Measurements from ENCODE around the gene ZNF530. TPM values are rescaled to one million over a fixed set of nuclear protein-coding genes. Genes with fewer than 3 reads are reported as not detected.

ZNF530 gene
- total and polyA plus RNA-seq, 2 donors (not counting 1 experiment from before 2014, with no cell fraction given), result 4.3 to 11.2 TPM

DNA sequence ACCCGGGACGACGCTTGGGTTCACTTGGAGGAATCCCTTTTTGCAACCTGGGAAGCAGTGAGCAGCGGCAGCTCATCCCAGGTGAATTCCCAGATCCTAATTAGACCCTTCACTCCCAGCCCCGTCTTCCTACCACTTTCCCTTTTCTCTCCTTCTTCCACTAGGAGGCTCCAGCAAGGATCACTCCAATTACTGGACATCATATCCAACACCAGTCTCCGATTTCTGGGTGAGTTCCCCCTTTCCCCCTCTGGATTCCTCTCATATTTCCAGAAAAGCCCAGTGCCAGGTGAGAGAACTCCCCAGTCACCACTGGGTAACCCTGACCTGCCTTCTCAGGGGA, 51.9 kb downstream of the ZNF530 start:
- H2AFZ ChIP-seq (ENCODE audit: insufficient read depth, low read depth, low read length, poor library complexity, severe bottlenecking), result no peak overlapping the region
- ChIA-PET CTCF (no interaction called here), POLR2A (no interaction called here)
- no peak overlapping the region for H3K4me3 ChIP-seq (ENCODE audit: control extremely low read depth in 1 of 5, extremely low read depth in 1 of 5, insufficient read depth in 1 of 5, low read depth in 2 of 5, low read length in 4 of 5)
- H3K9ac ChIP-seq (ENCODE audit: low read length), result no peak overlapping the region
- TF ChIP-seq EZH2 (IDR thresholded peaks at IDR 0.05; ENCODE audit: borderline replicate concordance, insufficient read depth, low read depth, low read length, poor library complexity, severe bottlenecking), result no peak
- TF ChIP-seq, protein P1, sequence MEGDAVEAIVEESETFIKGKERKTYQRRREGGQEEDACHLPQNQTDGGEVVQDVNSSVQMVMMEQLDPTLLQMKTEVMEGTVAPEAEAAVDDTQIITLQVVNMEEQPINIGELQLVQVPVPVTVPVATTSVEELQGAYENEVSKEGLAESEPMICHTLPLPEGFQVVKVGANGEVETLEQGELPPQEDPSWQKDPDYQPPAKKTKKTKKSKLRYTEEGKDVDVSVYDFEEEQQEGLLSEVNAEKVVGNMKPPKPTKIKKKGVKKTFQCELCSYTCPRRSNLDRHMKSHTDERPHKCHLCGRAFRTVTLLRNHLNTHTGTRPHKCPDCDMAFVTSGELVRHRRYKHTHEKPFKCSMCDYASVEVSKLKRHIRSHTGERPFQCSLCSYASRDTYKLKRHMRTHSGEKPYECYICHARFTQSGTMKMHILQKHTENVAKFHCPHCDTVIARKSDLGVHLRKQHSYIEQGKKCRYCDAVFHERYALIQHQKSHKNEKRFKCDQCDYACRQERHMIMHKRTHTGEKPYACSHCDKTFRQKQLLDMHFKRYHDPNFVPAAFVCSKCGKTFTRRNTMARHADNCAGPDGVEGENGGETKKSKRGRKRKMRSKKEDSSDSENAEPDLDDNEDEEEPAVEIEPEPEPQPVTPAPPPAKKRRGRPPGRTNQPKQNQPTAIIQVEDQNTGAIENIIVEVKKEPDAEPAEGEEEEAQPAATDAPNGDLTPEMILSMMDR (IDR thresholded peaks at IDR 0.05), result no peak
- no peaks in the 10 kb centered on the region for H3K36me3 ChIP-seq (replicated peaks in 1 of 2; ENCODE audit: control extremely low read depth in 1 of 2, control insufficient read depth in 1 of 2, extremely low read depth in 1 of 2, insufficient read depth in 2 of 2, low read length in 1 of 2)
- H4K20me1 ChIP-seq (ENCODE audit: control insufficient read depth, insufficient read depth, low read length, poor library complexity, severe bottlenecking), result no peaks in the 10 kb centered on the region
- no peaks in the 10 kb centered on the region for H3K4me1 ChIP-seq (ENCODE audit: control insufficient read depth in 2 of 2, insufficient read depth in 2 of 2, low read length in 2 of 2)
- no peak overlapping the region for H3K27ac Mint-ChIP-seq
- no peaks in the 10 kb centered on the region for H3K4me1 Mint-ChIP-seq
- no peak overlapping the region for H3K4me2 ChIP-seq (replicated peaks; ENCODE audit: low read depth, low read length, poor library complexity, severe bottlenecking)
- no peaks in the 10 kb centered on the region for H3K79me2 ChIP-seq (ENCODE audit: control insufficient read depth, insufficient read depth, low read length)
- peaks cover 0 to 9% (median 4%) of the 10 kb centered on the region in 4 experiments for H3K27me3 ChIP-seq (replicated peaks in 1 of 4; ENCODE audit: control extremely low read depth in 1 of 4, control insufficient read depth in 3 of 4, insufficient read depth in 4 of 4, low read length in 3 of 4)
- H3K4me3 Mint-ChIP-seq, result no peak overlapping the region
- no peak for ATAC-seq (ENCODE audit: low read depth)
- no peak for DNase-seq
- no peak overlapping the region for H3K27ac ChIP-seq (ENCODE audit: low read length in 2 of 2)
- peaks cover 4% of the 10 kb centered on the region for H3K9me3 Mint-ChIP-seq (ENCODE audit: insufficient read depth)
- peaks cover 47% of the 10 kb centered on the region for H3K27me3 Mint-ChIP-seq
- intact Hi-C loops (cut with micrococcal nuclease), result no loop called here
- WGBS (ENCODE audit: insufficient coverage), result 75% methylated on average over 6 of the region's 6 CpGs
- peaks cover 0 to 5% (median 4%) of the 10 kb centered on the region in 3 donors for H3K9me3 ChIP-seq (ENCODE audit: control extremely low read depth in 1 of 3, control insufficient read depth in 2 of 3, insufficient read depth in 1 of 3, low read length in 2 of 3)

DNA sequence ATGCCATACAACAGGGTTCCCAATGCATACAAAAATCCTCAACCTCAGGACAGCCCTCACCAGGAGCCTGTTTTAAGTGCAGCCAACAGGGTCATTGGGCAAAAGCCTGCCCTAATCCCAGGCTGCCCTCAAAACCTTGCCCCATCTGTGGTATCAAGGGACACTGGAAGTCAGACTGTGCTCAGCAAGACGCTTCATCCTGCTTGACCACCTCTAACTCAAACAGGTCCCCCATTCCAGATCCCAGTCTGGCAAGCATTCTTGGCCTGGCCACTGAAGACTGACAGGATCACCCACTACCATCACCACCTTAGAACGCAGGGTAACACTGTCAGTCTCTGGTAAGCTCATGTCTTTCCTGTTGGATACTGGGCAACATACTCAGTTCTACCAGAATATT, 54.0 kb downstream of the ZNF530 start:
- H3K27me3 Mint-ChIP-seq, result peaks cover 56% of the 10 kb centered on the region
- Histone ChIP-seq H4K20me1 (ENCODE audit: control insufficient read depth, insufficient read depth, low read length, poor library complexity, severe bottlenecking) (no peaks in the 10 kb centered on the region), H3K9ac (ENCODE audit: low read length) (no peak overlapping the region), H3K9me3 (ENCODE audit: control extremely low read depth in 1 of 3, control insufficient read depth in 2 of 3, insufficient read depth in 1 of 3, low read length in 2 of 3) (peaks cover 0 to 5% (median 4%) of the 10 kb centered on the region in 3 donors), H3K4me3 (ENCODE audit: control extremely low read depth in 1 of 5, extremely low read depth in 1 of 5, insufficient read depth in 1 of 5, low read depth in 2 of 5, low read length in 4 of 5) (no peak overlapping the region), H3K27me3 (replicated peaks in 1 of 4; ENCODE audit: control extremely low read depth in 1 of 4, control insufficient read depth in 3 of 4, insufficient read depth in 4 of 4, low read length in 3 of 4) (peaks cover 0 to 9% (median 4%) of the 10 kb centered on the region in 4 experiments), H3K36me3 (replicated peaks in 1 of 2; ENCODE audit: control extremely low read depth in 1 of 2, control insufficient read depth in 1 of 2, extremely low read depth in 1 of 2, insufficient read depth in 2 of 2, low read length in 1 of 2) (no peaks in the 10 kb centered on the region), H3K4me2 (replicated peaks; ENCODE audit: low read depth, low read length, poor library complexity, severe bottlenecking) (no peak overlapping the region), H3K27ac (ENCODE audit: low read length in 2 of 2) (no peak overlapping the region), H3K4me1 (ENCODE audit: control insufficient read depth in 2 of 2, insufficient read depth in 2 of 2, low read length in 2 of 2) (no peaks in the 10 kb centered on the region), H3K79me2 (ENCODE audit: control insufficient read depth, insufficient read depth, low read length) (no peaks in the 10 kb centered on the region), H2AFZ (ENCODE audit: insufficient read depth, low read depth, low read length, poor library complexity, severe bottlenecking) (no peak overlapping the region)
- CTCF ChIA-PET, result no interaction called here
- DNase-seq, result no peak
- POLR2A ChIA-PET, result no interaction called here
- no peak for ATAC-seq (ENCODE audit: low read depth)
- peaks cover 4% of the 10 kb centered on the region for H3K9me3 Mint-ChIP-seq (ENCODE audit: insufficient read depth)
- intact Hi-C loops (cut with micrococcal nuclease), result no loop called here
- H3K4me3 Mint-ChIP-seq, result no peak overlapping the region
- no peak overlapping the region for H3K27ac Mint-ChIP-seq
- no peaks in the 10 kb centered on the region for H3K4me1 Mint-ChIP-seq
- TF ChIP-seq, protein P1 (IDR thresholded peaks at IDR 0.05), result no peak
- TF ChIP-seq EZH2 (IDR thresholded peaks at IDR 0.05; ENCODE audit: borderline replicate concordance, insufficient read depth, low read depth, low read length, poor library complexity, severe bottlenecking), result no peak
- WGBS (ENCODE audit: insufficient coverage), result 91% methylated on average over 2 of the region's 2 CpGs
